22Rv1 (cell line): ENCODE measurements around the gene NPTXR.

Source experiments
- ZFX ChIP-seq: fragments of 450-650 bp; IDR thresholded peaks from 2 replicates; pipeline ENCODE4 v1.6.1; 2017; ENCODE audit warnings: antibody characterized with exemption, borderline replicate concordance
- TF ChIP-seq, protein P1 (sequence below): fragments of 450-650 bp; IDR thresholded peaks from 2 replicates; pipeline ENCODE4 v1.5.1; 2017; ENCODE audit warnings: mild to moderate bottlenecking

DNA sequence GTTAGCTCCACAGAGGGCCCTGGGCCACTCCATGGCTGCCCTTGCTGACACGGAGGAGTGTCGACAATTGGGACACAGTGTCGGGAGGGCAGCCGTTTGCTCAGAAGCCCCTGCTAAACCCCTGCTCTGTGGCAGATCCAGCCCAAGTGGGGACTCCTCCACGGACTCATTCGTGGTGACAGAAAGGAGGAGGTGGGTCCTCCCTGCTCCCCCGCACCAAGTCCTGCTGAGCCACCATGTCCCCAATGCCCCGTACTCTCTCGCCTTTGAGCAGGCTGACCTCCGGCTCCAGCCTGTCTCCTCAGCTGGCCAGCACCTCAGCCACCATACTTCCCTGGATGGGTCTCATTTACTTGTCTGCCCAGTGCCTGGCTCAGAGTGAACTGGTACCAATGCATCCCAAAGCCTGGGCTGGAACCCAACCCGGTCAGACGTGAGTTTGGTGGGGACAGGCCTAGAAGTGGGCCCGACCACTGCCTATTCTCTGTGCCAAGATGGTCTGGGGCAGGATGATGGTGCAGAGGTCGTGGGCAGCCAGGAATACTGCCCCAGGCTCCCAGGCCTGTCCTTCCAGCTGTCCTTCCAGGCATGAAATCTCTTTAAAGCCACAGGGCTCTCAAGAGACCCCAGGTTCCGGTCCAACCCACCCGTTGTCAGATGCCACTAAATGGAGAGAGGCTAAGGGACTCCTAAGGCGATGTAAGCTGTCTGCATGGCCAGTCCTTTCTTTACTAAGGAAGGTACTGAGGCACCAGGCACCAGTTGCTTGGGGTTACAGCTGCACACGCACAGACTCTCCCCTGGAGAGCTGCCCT lies 23.9 kb upstream of the NPTXR start:
- TF ChIP-seq, protein P1, sequence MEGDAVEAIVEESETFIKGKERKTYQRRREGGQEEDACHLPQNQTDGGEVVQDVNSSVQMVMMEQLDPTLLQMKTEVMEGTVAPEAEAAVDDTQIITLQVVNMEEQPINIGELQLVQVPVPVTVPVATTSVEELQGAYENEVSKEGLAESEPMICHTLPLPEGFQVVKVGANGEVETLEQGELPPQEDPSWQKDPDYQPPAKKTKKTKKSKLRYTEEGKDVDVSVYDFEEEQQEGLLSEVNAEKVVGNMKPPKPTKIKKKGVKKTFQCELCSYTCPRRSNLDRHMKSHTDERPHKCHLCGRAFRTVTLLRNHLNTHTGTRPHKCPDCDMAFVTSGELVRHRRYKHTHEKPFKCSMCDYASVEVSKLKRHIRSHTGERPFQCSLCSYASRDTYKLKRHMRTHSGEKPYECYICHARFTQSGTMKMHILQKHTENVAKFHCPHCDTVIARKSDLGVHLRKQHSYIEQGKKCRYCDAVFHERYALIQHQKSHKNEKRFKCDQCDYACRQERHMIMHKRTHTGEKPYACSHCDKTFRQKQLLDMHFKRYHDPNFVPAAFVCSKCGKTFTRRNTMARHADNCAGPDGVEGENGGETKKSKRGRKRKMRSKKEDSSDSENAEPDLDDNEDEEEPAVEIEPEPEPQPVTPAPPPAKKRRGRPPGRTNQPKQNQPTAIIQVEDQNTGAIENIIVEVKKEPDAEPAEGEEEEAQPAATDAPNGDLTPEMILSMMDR = no peak
- no peak for TF ChIP-seq ZFX
